K562 (cell line): ENCODE measurements around the gene RFESD. TPM values are rescaled to one million over a fixed set of nuclear protein-coding genes. Genes with fewer than 3 reads are reported as not detected.

Experiments
- ATAC-seq: fragments of 200-7000 bp; cut with Tn5 transposase; 3 replicates; pipeline ENCODE4 v1.9.1; 2020; ENCODE audit warnings: moderate library complexity
- BruUV-seq: library from RNA; stranded (reverse); fragments of 400-500 nt; replicated peaks from 2 replicates; lab custom pipeline; 2021; lab: Mats Ljungman, UMichigan
- CTCF ChIA-PET: fragments of 300-600 bp; formaldehyde crosslinking; extraction: SDS; loops from one replicate; lab custom pipeline; 2021; ENCODE audit warnings: low intra/inter-chr PET ratio; lab: Yijun Ruan, JAX
- POLR2A ChIA-PET: fragments of 300-600, 350-650 bp; sonication (Branson Sonifier 250); formaldehyde crosslinking; extraction: SDS; loops from one replicate; lab custom pipeline; 2021; ENCODE audit warnings: antibody characterized with exemption, inconsistent platforms; lab: Yijun Ruan, JAX
- DNase-seq, 4 experiments: peaks; one replicate each; pipeline versions ENCODE4 v3.0.0 to v3.0.0-alpha.2; 2011 to 2018; ENCODE audit warnings: low spot score in 3 of 4, mixed read lengths in 3 of 4; ENCODE audit errors: extremely low read depth in 1 of 4
- FAIRE-seq: peaks from 2 replicates; lab custom pipeline; 2011; peaks lifted over from hg19 to GRCh38; lab: Jason Lieb, UNC
- H2AFZ ChIP-seq: 2 replicates; pipeline ENCODE4 v1.6.0; 2011; ENCODE audit warnings: low read depth, low read length, control low read depth, inconsistent platforms
- H3K27ac ChIP-seq: fragments of 200-600 bp; 3 replicates; pipeline ENCODE4 v1.8.0; 2011; ENCODE audit warnings: low read depth, mild to moderate bottlenecking, control low read depth, inconsistent platforms, low read length, moderate library complexity, mixed read lengths; ENCODE audit errors: extremely low read depth
- H3K27me3 ChIP-seq, 2 experiments: fragments of 300-600 bp in 1 of 2; 2 replicates in 1 of 2; 3 replicates in 1 of 2; pipeline versions ENCODE4 v1.6.0 to v1.8.0; 2011; ENCODE audit warnings: inconsistent platforms in 2 of 2, low read length in 2 of 2, mild to moderate bottlenecking in 1 of 2, mixed read lengths in 1 of 2, moderate library complexity in 1 of 2; ENCODE audit not compliant: control insufficient read depth in 2 of 2, insufficient read depth in 2 of 2
- H3K36me3 ChIP-seq: fragments of 300-600 bp; 3 replicates; pipeline ENCODE4 v1.8.0; 2011; ENCODE audit warnings: mild to moderate bottlenecking, low read length, inconsistent platforms; ENCODE audit not compliant: control insufficient read depth, insufficient read depth
- H3K4me1 ChIP-seq, 2 experiments: fragments of 200-600 bp in 1 of 2; replicated peaks in 1 of 2; 2 replicates in 1 of 2; 3 replicates in 1 of 2; pipeline versions ENCODE4 v1.5.1 to v1.8.0; 2011; ENCODE audit warnings: inconsistent platforms in 2 of 2, low read length in 2 of 2, mild to moderate bottlenecking in 1 of 2, mixed read lengths in 1 of 2, moderate library complexity in 1 of 2; ENCODE audit not compliant: control insufficient read depth in 2 of 2, insufficient read depth in 2 of 2
- H3K4me2 ChIP-seq: 2 replicates; pipeline ENCODE4 v1.6.1; 2011; ENCODE audit warnings: low read length, control low read depth, inconsistent platforms, mixed read lengths; ENCODE audit not compliant: insufficient read depth
- H3K4me3 ChIP-seq: fragments of 200-600 bp; sonication (generic), shearing (Covaris generic); 2 replicates; pipeline ENCODE4 v1.5.1; 2016; ENCODE audit warnings: control low read depth, inconsistent platforms
- H3K79me2 ChIP-seq: fragments of 200-600 bp; 3 replicates; pipeline ENCODE4 v1.8.0; 2011; ENCODE audit warnings: low read length, inconsistent platforms; ENCODE audit not compliant: control insufficient read depth, insufficient read depth
- H3K9ac ChIP-seq, 2 experiments: 2 replicates each; pipeline versions ENCODE4 v1.6.0 to v1.6.1; 2011; ENCODE audit warnings: low read depth in 2 of 2, low read length in 2 of 2, control low read depth in 1 of 2, inconsistent platforms in 1 of 2, mild to moderate bottlenecking in 1 of 2, mixed read lengths in 1 of 2; ENCODE audit not compliant: insufficient read depth in 1 of 2
- H3K9me1 ChIP-seq: one replicate; pipeline ENCODE4 v1.6.0; 2011; ENCODE audit warnings: inconsistent platforms, mild to moderate bottlenecking, low read length, moderate library complexity; ENCODE audit not compliant: control insufficient read depth, insufficient read depth
- H3K9me3 ChIP-seq: replicated peaks from 2 replicates; pipeline ENCODE4 v1.5.1; 2011; ENCODE audit warnings: low read depth, low read length, inconsistent platforms; ENCODE audit not compliant: control insufficient read depth, insufficient read depth
- H4K20me1 ChIP-seq: replicated peaks from 2 replicates; pipeline ENCODE4 v1.6.1; 2011; ENCODE audit warnings: low read length, inconsistent platforms, mixed read lengths; ENCODE audit not compliant: control insufficient read depth, insufficient read depth
- ESRRB ChIP-seq: fragments of 250-450 bp; sonication (Bioruptor Pico); IDR thresholded peaks from 2 replicates; pipeline ENCODE4 v1.5.0; 2020; ENCODE audit warnings: mild to moderate bottlenecking, moderate library complexity, borderline replicate concordance
- FOXP1 ChIP-seq: sonication (generic); formaldehyde crosslinking; IDR thresholded peaks from 2 replicates; pipeline ENCODE4 v1.8.0; 2022; ENCODE audit warnings: mild to moderate bottlenecking, missing genetic modification reagents
- MEF2D ChIP-seq: conservative IDR thresholded peaks from 2 replicates; pipeline ENCODE4 v1.6.1; 2016; ENCODE audit warnings: low read depth, missing genetic modification characterization, missing compliant biosample characterization
- NFIX ChIP-seq: fragments of 250-450 bp; sonication (Bioruptor Pico); IDR thresholded peaks from 2 replicates; pipeline ENCODE4 v1.4.0; 2020; ENCODE audit warnings: low read depth, mild to moderate bottlenecking, moderate library complexity
- NR2C1 ChIP-seq, 2 experiments: fragments of 450-650 bp; IDR thresholded peaks; 2 replicates each; pipeline ENCODE4 v1.6.1; 2017; ENCODE audit warnings: mild to moderate bottlenecking in 2 of 2, antibody characterized with exemption in 1 of 2, inconsistent platforms in 1 of 2, missing compliant biosample characterization in 1 of 2, missing genetic modification characterization in 1 of 2
- PCBP2 ChIP-seq: fragments of 200-400 bp; formaldehyde crosslinking; IDR thresholded peaks from 2 replicates; pipeline ENCODE4 v1.6.1; 2018; ENCODE audit warnings: low read length, low read depth, mild to moderate bottlenecking, moderate library complexity; ENCODE audit not compliant: poor library complexity, severe bottlenecking
- SMAD4 ChIP-seq: fragments of 250-450 bp; sonication (Bioruptor Pico); conservative IDR thresholded peaks from 2 replicates; pipeline ENCODE4 v1.8.0; 2021; ENCODE audit warnings: inconsistent platforms, mild to moderate bottlenecking, moderate library complexity
- SMARCB1 ChIP-seq: IDR thresholded peaks from 2 replicates; pipeline ENCODE4 v1.6.1; 2011; ENCODE audit warnings: improper control_type of control experiment, low read depth; ENCODE audit not compliant: insufficient read length
- SREBF2 ChIP-seq: sonication (generic); formaldehyde crosslinking; IDR thresholded peaks from 2 replicates; pipeline ENCODE4 v1.4.0; 2020; ENCODE audit warnings: mild to moderate bottlenecking, missing genetic modification reagents
- TGIF2 ChIP-seq: sonication (generic); formaldehyde crosslinking; IDR thresholded peaks from 2 replicates; pipeline ENCODE4 v1.8.1; 2022; ENCODE audit warnings: mild to moderate bottlenecking, missing genetic modification reagents, moderate library complexity
- ZSCAN32 ChIP-seq: fragments of 450-650 bp; formaldehyde crosslinking; IDR thresholded peaks from 2 replicates; pipeline ENCODE4 v1.4.0; 2020; ENCODE audit warnings: mild to moderate bottlenecking, moderate library complexity
- WGBS: fragments of 100-300 bp; shearing (Covaris generic); methylation state at CpG from one replicate; pipeline ENCODE4 v1.1.6; 2016; ENCODE audit warnings: low coverage, mixed read lengths; ENCODE audit not compliant: insufficient coverage; ENCODE audit errors: missing lambda C conversion rate; 5-methylcytosine and 5-hydroxymethylcytosine counted together
- in situ Hi-C: fragments of 300-500 bp; cut with MboI; formaldehyde crosslinking; loops from 4 replicates; pipeline ENCODE4 v1.15.0; 2018; ENCODE audit warnings: inconsistent platforms, mixed read lengths
- intact Hi-C: fragments of 100-400 bp; cut with micrococcal nuclease; formaldehyde crosslinking; loops from 2 replicates; pipeline ENCODE4 v1.14.2; 2022
- polyA plus RNA-seq, 8 experiments: library from polyadenylated mRNA; depleted of rRNA in 4 of 8; stranded (reverse) in 5 of 8; unstranded in 3 of 8; fragments of >200 nt; fragmentation: Nextera tagmentation in 2 of 8; fragmentation: Illumina TruSeq in 1 of 8; extraction: Ambion mirVana in 2 of 8; extraction: Trizol in 1 of 8; gene quantifications; 2 replicates each; pipeline versions ENCODE4 v1.2.1 to v1.2.3, GENCODE V29; 2011 to 2014; ENCODE audit warnings: inconsistent platforms in 1 of 8, missing spikeins in 1 of 8
- total RNA-seq, 7 experiments: library from RNA; depleted of rRNA in 6 of 7; stranded (reverse); fragments of >200 nt in 6 of 7; fragmentation: Illumina TruSeq in 2 of 7; extraction: Trizol in 2 of 7; gene quantifications; 2 replicates each; pipeline versions ENCODE4 v1.2.1 to v1.2.3, GENCODE V29; 2011 to 2021; ENCODE audit warnings: low replicate concordance in 1 of 7
- TF ChIP-seq, protein P1 (sequence below): sonication (generic); formaldehyde crosslinking; IDR thresholded peaks from 2 replicates; pipeline ENCODE4 v1.8.0; 2022; ENCODE audit warnings: mild to moderate bottlenecking, missing genetic modification reagents, borderline replicate concordance
- TF ChIP-seq, protein P2 (sequence below), 2 experiments: fragments of 450-650 bp; IDR thresholded peaks; 2 replicates each; pipeline ENCODE4 v1.6.1; 2018; ENCODE audit warnings: mild to moderate bottlenecking in 2 of 2, low read depth in 1 of 2; ENCODE audit not compliant: partially characterized antibody in 2 of 2

The RFESD gene
- total and polyA plus RNA-seq, 9 of the 15 experiments (the other 6 are each of a cell fraction or from before 2014, with no cell fraction given), result 62.3 to 600 (median 140) TPM

DNA sequence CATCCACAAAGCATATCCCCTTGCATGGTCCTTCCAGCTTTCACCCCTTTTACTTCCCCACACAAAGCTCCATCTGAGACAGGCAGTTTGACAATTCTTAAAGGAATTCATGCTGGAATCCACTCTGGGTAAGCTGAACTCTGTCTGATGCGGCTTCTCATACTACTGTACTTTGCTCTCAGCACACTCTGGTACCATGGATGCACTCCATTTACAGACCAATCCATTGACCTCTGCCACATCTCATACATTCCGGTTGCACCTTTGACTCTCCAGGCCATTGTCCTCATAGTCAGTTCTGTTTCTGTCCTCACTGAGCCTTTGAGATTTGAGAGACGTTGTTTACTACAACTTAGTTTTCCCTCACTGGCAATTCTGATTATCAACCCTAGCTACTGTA is 24.0 kb downstream of the RFESD start:
- H2AFZ ChIP-seq, result no peak overlapping the region
- ChIA-PET POLR2A (interaction anchor here (0.8 to 3.3 kb wide), 10 partner anchors 9 to 78 kb away, joined by 3 to 13 read pairs (median 4); partner anchors contain the start of gene RFESD), CTCF (no interaction called here)
- no peaks in the 10 kb centered on the region for H3K27me3 ChIP-seq
- DNase-seq, result no peak
- in situ Hi-C loops (no loop called here), intact Hi-C loops (no loop called here)
- H3K9ac ChIP-seq, result no peak overlapping the region; a peak in 1 of 4 replicates
- H3K36me3 ChIP-seq, result no peaks in the 10 kb centered on the region; the same call in 2 of the 3 replicates
- no peaks in the 10 kb centered on the region for H3K79me2 ChIP-seq
- no peaks in the 10 kb centered on the region for H3K9me3 ChIP-seq
- no peak for FAIRE-seq
- TF ChIP-seq PCBP2 (no peak), SMAD4 (no peak), ESRRB (no peak), ZSCAN32 (CRISPR knock-in tag) (no peak), NFIX (CRISPR knock-in tag) (no peak), TGIF2 (no peak), MEF2D (no peak), SMARCB1 (no peak), FOXP1 (no peak), SREBF2 (CRISPR knock-in tag) (no peak), NR2C1 (IDR thresholded peaks at IDR 0.05) (no peak), NR2C1 (tag; IDR thresholded peaks at IDR 0.05) (no peak)
- TF ChIP-seq, protein P1, sequence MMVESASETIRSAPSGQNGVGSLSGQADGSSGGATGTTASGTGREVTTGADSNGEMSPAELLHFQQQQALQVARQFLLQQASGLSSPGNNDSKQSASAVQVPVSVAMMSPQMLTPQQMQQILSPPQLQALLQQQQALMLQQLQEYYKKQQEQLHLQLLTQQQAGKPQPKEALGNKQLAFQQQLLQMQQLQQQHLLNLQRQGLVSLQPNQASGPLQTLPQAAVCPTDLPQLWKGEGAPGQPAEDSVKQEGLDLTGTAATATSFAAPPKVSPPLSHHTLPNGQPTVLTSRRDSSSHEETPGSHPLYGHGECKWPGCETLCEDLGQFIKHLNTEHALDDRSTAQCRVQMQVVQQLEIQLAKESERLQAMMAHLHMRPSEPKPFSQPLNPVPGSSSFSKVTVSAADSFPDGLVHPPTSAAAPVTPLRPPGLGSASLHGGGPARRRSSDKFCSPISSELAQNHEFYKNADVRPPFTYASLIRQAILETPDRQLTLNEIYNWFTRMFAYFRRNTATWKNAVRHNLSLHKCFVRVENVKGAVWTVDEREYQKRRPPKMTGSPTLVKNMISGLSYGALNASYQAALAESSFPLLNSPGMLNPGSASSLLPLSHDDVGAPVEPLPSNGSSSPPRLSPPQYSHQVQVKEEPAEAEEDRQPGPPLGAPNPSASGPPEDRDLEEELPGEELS (CRISPR knock-in tag), result no peak
- TF ChIP-seq, protein P2, sequence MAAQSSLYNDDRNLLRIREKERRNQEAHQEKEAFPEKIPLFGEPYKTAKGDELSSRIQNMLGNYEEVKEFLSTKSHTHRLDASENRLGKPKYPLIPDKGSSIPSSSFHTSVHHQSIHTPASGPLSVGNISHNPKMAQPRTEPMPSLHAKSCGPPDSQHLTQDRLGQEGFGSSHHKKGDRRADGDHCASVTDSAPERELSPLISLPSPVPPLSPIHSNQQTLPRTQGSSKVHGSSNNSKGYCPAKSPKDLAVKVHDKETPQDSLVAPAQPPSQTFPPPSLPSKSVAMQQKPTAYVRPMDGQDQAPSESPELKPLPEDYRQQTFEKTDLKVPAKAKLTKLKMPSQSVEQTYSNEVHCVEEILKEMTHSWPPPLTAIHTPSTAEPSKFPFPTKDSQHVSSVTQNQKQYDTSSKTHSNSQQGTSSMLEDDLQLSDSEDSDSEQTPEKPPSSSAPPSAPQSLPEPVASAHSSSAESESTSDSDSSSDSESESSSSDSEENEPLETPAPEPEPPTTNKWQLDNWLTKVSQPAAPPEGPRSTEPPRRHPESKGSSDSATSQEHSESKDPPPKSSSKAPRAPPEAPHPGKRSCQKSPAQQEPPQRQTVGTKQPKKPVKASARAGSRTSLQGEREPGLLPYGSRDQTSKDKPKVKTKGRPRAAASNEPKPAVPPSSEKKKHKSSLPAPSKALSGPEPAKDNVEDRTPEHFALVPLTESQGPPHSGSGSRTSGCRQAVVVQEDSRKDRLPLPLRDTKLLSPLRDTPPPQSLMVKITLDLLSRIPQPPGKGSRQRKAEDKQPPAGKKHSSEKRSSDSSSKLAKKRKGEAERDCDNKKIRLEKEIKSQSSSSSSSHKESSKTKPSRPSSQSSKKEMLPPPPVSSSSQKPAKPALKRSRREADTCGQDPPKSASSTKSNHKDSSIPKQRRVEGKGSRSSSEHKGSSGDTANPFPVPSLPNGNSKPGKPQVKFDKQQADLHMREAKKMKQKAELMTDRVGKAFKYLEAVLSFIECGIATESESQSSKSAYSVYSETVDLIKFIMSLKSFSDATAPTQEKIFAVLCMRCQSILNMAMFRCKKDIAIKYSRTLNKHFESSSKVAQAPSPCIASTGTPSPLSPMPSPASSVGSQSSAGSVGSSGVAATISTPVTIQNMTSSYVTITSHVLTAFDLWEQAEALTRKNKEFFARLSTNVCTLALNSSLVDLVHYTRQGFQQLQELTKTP (IDR thresholded peaks at IDR 0.05; ENCODE audit: low read depth in 1 of 2, partially characterized antibody in 2 of 2), result no peak
- WGBS, result 73% methylated on average over 3 of the region's 3 CpGs
- no peak for ATAC-seq
- H3K4me3 ChIP-seq, result no peak overlapping the region
- peaks cover 3 to 27% of the 10 kb centered on the region in 2 experiments; a peak in 4 of 5 replicates for H3K4me1 ChIP-seq
- H3K4me2 ChIP-seq, result no peak overlapping the region
- no peaks in the 10 kb centered on the region for H3K9me1 ChIP-seq
- H4K20me1 ChIP-seq, result no peaks in the 10 kb centered on the region
- BruUV-seq, result no TSS peak
- no peak overlapping the region for H3K27ac ChIP-seq
